NCI-H510A (cell line): Measurements from ENCODE around the gene KSR2.

Source experiments
- DNase-seq: peaks from one replicate; lab custom pipeline; 2025; lab: John Stamatoyannopoulos, UW

KSR2 gene

DNA sequence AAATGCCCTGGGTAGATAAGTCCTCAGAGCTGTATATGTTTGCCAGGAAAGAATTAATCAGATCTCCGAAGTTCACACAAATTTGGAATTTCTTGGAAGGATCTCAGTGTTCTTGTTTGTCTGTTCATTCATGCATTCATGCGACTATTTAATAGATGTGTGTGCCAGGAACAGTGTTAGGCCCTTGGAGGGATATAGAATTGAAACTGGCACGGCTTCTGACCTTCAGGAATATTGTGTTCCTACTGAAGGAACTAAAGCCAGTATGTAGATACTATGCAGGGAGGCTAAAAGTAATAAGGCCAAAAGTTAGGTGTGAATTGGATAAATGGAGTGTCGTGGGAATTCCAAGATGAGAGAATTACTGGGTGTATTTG is 441.3 kb downstream of the KSR2 start:
- no peak for DNase-seq

DNA sequence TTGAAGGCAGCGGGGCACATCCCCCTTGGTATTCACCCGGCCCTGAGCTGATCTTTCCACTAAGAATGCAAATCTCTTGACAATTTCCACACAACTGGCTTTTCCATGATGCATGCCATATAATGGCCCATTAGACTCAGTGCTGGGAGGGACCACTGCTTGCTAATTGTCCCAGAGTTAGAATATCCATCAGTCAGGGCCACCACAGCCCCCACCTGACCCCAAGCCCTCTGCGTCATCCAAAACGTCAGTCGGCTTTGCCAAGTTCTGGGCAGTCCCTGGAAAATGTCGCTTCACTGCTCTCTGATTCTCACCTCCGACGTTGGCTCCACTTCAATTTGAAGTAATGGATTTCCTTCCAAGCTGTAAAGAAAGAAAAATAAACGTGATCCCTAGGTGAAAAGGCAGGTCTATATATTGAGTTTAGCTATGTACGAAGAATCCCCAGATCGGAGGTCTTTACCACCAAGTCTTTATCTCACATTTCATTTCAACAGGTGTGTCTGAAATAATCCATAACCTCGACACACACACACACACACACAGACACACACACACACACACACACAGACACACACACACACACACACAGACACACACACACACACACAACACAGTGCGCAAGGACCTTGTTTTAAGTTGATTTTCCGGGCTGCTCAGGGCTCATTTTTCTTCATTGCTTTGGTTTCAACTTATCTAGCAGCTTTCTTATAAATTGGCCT is 441.9 kb downstream of the KSR2 start:
- DNase-seq, result no peak

DNA sequence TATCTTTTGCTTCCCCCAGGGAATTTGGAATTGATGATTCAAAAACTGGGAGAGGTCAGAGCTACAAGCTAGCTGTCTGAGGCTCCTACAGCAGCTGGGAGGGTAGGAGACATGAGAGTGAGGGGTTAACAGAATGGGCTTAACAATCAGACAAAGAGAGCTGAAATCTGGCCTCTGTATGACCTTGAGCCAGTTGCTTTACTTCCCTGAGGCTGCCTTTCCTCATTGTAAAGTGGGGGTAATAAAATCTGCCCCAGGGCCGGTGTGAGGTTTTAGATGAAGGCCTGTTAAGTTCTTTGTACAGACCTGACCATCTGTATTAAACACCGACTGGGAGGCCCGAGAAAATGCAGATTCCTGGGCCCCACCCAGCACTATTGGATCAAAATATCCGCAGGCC is 443.0 kb downstream of the KSR2 start:
- no peak for DNase-seq

DNA sequence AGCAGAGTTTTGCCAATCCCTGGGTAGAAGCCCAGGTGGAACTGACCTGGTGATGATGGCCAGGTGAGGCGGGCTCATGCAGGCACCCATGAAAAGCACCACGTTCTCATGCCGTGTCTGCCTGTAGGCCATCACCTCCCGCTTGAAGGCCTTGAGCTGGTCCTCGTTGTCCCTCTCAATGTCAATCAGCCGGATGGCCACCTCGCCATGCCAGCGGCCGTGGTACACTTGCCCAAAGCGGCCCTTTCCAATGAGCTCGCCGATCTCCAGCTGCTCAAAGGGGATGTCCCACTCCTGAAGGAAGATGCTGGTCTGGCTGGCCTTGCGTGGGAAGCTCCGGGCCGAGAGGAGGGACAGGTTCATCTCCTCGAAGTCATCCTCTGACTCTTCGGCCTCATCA is 444.0 kb downstream of the KSR2 start:
- DNase-seq, result no peak

DNA sequence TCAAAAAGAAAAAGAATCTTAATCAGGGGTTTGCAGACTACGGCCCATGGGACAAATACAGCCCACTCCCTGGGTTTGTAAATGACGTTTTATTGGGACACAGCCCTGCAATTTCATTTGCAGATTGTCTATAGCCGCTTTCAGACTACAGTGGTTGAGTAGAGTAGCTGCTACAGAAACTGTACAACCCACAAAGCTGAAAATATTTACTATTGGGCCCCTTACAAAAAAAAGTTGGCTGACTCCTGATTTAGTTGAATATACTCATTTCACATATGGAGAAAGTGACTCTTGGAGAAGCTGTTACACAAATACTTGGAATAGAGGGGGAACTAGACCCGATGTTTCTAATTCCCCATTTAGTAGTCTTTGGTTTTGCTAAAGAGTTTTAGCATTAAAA is 444.8 kb downstream of the KSR2 start:
- DNase-seq, result no peak

DNA sequence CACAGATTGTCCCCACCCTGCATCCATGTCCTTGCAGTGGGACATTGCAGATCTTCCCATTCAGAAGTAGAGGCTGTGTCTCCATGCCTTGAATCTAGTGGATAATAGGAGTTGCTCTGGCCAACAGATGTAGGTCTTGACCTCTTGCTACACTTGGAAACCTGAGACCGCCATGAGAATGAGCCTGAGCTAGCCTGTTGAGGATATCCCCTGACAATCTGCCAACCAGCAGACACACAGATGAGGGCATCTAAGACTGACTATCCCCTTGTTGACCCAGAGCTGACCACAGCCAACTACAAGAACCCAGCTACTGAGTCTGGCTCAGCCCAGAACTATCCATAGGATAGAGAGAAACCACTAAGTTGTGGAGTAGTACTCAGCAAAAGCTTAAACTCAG is 446.2 kb downstream of the KSR2 start:
- DNase-seq, result no peak

DNA sequence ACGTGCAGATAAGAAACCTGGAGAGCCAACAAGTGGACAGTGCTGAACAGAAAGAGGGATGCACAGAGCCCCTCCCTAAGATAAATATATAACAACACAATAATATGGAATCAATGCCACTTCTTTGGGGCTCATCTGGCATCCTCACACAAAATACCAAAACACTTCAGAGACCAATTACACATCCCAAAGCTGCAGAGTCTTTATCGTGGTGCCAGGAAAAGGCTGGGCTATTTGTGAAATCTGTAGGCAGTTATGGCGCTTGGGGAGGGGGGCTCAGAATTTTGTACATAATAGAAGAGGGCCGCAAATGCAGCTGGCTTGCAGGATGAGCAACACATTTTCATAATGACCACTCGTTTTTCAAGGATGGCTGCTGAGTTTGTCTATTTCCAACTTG is 446.9 kb downstream of the KSR2 start:
- DNase-seq, result no peak

DNA sequence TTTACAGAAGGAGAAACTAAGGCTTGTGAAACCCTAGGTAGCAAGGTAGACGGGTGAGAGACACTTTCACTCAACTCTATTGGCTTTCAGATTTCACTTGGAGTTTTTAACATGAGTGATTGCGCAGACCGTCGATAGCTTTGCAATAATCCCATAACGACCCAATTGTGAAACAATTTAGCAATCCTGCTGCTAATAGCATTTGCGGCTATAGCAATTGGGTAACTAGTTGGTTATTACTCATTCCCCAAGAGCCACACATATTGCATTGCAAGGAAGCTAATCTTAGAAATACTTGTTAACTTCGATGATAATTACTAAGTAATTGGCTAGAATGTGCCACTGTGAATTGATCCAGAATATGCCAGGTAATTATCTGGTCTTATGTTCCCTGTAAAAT is 447.4 kb downstream of the KSR2 start:
- no peak for DNase-seq

DNA sequence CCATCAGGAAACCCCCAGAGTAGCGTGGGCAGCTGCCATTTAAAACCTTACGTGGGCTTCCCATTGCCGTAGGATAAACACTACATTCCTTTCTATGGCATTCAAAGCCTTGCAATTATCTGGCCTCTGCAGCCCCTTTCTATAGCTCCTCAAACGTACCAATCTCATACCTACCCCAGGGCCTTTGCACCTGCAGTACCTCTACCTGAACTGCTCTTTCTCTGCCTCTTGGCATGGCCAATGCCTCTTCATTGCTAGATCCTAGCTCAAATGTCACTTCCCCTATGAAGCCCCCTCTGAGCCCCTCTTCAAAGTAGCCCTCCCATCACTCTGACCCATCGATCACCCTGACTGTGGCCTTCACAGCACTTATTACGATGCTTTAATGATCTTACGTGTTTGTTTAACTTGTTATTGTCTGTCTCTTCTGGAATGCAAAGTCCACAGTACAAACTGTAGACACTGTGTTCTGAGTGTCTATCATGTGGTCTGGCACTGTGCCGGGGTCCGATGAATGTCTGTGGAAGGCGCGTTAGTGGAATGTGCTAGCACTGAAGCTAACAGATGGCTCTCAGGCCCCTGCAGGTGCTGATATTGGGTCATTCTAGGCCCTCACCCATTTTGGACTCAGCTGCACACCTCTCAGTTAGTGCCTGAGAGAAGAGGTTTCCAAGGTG is 450.1 kb downstream of the KSR2 start:
- no peak for DNase-seq

DNA sequence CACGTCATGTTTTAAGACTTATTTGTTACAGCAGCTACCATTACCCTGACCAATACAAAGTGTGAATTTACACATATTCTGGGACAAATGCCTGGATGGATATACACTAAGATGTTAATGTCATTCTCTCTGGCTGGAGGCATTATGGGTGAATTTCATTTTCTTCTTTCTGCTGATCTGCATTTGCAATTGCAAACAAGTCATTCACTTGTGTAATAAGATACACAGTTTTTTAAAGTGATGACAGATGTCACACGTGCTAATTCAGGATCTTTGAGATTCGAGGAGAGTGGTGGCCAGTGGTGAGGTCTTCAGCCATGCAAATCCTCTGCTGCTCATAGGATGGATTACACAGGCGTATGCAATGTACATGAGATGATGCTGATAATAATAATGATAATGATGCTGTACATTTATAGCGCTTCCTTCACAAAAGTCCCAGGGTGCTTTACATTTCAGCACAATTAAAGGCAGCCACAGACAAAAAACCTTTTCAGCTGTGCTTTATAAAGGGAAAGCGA is 451.5 kb downstream of the KSR2 start:
- DNase-seq, result no peak

DNA sequence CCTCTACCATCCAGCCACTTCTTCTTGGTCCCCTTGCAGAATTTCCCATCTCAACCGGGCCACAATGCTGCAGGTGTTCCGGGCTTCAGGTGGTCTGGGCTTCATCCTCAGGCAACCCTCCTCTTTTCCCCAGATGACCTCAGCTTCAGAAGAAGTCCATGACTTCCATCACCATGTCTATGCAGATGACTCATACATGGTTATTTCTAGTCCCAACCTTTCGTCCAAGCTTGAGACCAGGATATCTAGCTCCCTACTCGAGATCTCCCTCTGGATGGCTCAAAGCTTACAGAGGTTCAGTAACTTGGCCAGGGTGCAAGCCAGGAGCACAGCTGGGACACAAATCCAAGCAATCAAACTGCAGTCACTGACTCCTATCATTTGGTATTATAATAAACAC is 452.8 kb downstream of the KSR2 start:
- DNase-seq, result no peak

DNA sequence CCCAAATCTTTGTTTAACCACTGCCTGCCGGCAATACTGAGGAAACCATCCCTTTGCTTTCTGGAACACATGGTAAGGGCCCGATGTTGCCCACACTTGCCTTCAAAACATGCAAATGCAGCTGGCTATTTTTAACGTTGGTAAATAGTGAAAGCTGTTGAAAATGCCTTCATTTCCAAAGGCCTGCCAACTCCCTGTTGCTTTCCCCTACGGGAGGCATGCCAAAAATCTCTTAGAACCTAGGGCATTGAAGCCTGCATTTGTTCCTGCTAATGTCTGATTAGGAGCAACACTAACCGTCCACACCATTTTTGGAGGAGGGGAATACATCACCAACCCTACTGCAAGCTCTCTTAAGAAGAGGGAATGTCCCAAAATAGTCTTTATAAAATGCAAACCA is 454.8 kb downstream of the KSR2 start:
- no peak for DNase-seq

DNA sequence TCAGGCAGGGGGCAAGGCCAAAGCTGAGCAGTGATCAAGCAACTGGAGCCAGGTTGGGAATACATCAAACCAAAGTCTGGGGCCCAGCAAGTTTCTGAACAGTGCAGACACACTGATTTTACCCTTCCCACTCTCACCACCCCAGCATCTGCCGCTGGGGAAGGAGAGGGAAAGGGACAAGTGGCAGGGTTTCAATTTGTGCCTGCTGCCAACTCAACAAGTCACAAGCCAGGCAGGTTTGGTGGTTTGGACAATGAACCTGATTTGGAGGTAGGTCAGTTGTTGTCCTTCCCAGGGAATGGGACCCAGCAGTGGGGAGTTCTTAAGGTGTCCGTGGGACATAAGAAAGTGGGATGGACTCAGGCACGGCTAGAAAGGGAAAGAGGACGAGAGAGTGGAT is 455.4 kb downstream of the KSR2 start:
- no peak for DNase-seq

DNA sequence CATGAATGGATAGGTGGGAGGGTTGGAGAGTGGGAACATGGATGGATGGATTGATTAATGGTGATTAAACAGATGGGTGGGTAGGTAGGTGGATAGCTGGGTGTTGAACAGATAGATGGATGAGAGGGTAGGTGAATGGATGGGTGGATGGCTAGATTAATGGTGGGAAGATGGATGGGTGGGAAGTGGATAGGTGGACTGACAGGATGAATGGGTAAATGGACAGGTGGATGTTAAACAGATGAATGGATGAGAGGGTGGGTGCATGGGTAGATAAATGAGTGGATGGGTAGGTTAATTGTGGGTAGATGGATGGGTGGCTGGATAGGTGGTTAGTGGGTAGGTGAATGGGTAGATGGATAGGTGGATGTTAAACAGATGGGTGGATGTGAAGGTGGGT is 460.3 kb downstream of the KSR2 start:
- no peak for DNase-seq

DNA sequence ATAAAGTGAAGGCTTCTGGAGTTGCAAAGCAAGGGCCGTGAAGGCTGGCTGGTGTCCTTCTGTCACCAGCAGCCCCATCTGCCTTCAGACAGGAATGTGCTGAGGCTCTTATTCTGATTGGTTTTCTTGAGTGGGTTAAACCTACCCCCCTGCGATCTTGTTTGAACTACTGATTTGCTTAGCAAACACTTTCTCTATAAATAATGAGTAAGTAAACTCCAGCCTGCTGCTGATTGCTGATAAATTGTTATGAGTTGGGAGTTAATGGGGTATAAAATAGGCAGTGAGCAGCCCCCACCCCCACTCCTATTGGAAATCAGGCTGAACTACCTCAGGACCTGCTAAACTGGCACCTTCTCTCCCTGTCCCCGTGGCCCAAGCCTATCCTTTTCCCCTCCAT is 461.2 kb downstream of the KSR2 start:
- peak; percentile 54 for DNase-seq

DNA sequence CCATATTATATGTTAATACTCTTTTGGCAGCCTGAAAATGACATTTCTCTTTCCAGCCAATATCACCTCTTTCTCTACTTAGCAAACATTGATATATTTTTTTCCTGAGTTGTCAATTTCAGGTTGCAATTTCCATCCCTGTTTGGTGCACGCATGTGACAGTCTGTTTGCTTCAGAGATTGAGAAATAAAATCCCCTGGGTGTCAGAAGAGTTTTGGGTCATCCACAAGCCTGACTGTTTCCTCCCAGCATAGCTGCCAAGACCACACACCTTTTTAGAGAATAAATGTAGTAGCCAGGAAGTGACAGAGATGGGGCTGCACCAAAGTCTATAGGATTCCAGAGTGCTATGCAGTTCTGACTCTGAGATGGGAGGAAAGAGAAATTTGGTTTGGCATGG is 462.5 kb downstream of the KSR2 start:
- DNase-seq, result no peak

DNA sequence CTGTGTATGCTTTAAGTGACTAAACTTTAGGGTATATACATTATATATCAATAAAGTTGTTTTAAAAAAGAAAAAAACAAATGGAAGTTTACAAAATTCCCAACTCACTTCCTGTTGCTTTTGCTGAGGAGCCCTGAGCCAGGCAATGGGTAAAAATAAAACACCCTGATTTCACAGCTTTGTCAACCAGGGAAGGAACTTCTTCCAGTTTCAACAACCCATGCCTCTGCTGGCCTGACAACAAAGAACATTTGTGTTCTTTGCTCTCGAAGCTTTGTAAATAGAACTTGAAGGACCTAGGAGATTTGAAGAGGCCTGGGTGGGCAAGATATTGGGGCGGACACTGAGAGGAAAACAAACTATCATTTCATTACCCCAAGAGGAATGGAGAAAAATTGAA is 466.2 kb downstream of the KSR2 start:
- DNase-seq, result no peak

DNA sequence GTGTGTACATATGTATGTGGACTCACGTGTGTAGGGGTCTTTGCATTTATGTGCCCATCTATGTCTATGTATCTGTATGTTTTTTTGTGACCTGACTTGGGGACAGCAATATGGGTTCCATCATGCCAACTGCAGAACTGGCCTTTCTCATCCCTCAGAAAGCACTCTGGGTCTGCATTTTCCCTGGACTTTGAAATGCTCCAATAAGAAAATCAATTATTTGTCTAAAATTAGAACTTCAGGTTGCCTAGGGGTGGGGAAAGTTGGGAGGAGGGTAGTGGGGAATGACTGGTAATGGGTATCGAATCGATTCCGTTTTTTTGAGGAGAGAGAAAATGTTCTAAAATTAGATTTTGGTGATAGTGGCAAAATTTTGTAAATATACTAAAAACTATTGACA is 466.6 kb downstream of the KSR2 start:
- no peak for DNase-seq

DNA sequence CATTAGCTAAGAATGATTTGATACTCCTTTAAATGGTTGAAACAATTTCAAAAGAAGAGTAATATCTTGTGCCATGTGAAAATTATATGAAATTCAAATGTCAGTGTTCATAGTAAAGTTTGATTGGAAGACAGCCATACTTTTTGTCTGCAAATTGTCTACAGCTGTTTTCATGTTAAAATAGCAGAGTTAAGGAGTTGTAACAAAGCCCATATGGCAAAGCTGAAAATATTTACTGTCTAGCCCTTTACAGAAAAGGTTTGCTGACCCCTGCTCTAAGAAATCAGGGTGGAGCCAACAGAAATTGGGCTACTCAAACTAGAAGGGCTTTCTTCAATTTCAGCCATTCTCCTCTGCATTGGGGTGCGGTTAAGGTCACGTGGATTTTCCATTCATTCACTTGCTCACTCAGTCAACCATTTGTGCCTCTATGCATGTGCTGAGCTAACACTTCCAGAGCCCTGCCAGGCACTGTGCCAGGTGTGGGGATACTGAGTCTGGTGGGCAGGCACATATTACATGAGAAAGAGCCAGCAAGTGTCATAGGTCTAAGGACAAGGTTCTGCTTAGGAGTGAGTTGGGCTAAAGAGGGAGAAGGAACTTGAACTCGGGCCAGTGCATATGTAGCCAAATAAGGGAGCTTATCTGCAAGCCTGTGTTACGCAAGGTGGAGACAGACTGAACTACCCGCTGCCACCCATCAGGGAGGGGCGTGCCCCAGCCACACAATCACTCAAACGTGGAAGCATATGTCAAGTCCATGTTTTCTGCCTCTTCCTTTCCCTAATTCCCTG is 467.5 kb downstream of the KSR2 start:
- no peak for DNase-seq

DNA sequence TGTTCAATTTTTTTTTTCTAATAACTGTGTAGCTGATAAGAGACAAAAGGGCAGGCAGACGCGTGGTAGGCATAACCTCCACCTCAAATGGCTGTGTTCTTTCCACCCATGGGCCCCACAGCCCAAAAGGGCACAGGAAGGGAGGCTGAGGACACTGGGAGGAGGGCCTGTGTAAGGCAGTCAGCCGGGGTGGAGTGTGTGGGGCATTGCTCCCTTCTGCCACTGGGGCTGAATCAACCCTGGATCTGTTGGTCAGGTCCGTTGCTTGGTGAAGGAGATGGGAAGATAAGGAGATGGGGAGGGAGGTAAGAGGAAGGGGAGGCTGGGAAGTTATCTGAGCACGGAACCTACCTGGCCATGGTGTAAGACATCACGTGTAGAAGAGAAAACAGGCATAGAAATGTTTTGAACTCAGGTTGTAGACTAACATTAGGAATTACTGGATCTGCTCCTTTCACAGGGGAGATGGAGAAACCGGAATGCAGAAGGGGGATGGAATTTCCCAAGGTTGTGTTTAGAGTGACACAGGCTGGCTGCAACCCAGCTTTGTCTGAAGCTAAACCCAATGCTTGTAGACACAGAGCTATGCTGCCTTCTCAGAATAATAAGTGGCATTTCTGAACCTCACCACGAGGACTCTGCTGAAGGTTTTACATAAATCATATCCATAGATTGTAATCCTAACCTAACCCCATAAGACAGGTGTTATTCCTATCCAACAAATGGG is 468.9 kb downstream of the KSR2 start:
- no peak for DNase-seq

DNA sequence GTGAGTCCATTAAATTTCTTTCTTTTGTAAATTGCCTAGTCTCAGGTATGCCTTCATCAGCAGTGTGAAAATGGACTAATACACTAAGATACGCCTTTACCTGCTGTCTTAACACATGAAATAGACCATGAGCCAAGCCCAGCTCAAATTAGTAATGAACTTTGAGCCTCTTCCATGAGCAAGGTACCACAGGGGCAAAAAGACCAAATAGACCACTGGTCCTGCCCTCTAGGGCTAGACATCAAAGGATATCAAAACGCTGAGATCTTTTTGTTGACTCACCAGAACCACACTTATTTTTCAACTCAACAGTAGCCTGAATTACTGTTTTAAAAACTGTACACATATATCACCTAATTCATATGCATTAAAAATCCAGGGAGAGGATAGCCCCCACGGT is 469.9 kb downstream of the KSR2 start:
- DNase-seq, result no peak

DNA sequence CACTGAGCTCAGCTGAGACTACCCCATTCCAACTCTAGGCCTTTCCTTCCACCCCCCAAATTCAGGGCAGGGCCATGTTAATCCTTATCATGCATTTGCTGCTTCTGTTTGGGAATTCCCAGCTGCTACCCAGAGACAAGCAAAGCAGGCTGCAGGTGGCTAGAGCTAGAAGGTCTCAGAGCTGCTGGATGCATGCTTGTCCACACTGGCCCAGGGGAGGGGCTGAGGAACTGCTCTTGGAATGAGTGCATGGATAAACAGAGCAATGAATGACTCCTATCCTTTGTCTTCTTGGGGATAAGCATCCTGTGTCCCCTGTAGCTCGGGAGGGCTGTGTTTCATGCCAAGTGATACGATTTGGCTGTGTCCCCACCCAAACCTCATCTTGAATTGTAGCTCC is 470.5 kb downstream of the KSR2 start:
- DNase-seq, result no peak
